Measurements from ENCODE around the gene CERS6.

CERS6 gene

GRCh38 chr2:168584911-168585310, 128.8 kb downstream of the CERS6 start:
- Mint-ChIP-seq H3K27ac (no peak overlapping the region), H3K4me1 (ENCODE audit: low read depth) (peaks cover 61% of the 10 kb centered on the region), H3K4me3 (no peak overlapping the region)

GRCh38 chr2:168585700-168586099, 129.6 kb downstream of the CERS6 start:
- no peaks in the 10 kb centered on the region for H3K27me3 Mint-ChIP-seq
- peaks cover 17% of the 10 kb centered on the region for H3K36me3 Mint-ChIP-seq (ENCODE audit: low read depth)
- H3K27ac Mint-ChIP-seq, result no peak overlapping the region
- no peak overlapping the region for H3K4me3 Mint-ChIP-seq
- H3K9me3 Mint-ChIP-seq, result no peaks in the 10 kb centered on the region
- H3K4me1 Mint-ChIP-seq (ENCODE audit: low read depth), result peaks cover 53% of the 10 kb centered on the region

More at GRCh38 chr2:168584911-168585310, 128.8 kb downstream of the CERS6 start:
- Mint-ChIP-seq H3K9me3 (no peaks in the 10 kb centered on the region), H3K36me3 (ENCODE audit: low read depth) (peaks cover 20% of the 10 kb centered on the region), H3K27me3 (no peaks in the 10 kb centered on the region)

- no peaks in the 10 kb centered on the region for H3K9me3 Mint-ChIP-seq
- no peaks in the 10 kb centered on the region for H3K27me3 Mint-ChIP-seq
- no peak overlapping the region for H3K27ac Mint-ChIP-seq
- peaks cover 37% of the 10 kb centered on the region for H3K4me1 Mint-ChIP-seq (ENCODE audit: low read depth)
- no peak overlapping the region for H3K4me3 Mint-ChIP-seq
- peaks cover 13% of the 10 kb centered on the region for H3K36me3 Mint-ChIP-seq (ENCODE audit: low read depth)
Observed at GRCh38 chr2:168587307-168587706, 131.2 kb downstream of the CERS6 start.

GRCh38 chr2:168589236-168590211, 133.5 kb downstream of the CERS6 start:
- Mint-ChIP-seq H3K4me3 (no peak overlapping the region), H3K4me1 (ENCODE audit: low read depth) (peaks cover 20% of the 10 kb centered on the region), H3K27me3 (no peaks in the 10 kb centered on the region), H3K27ac (no peak overlapping the region), H3K9me3 (no peaks in the 10 kb centered on the region), H3K36me3 (ENCODE audit: low read depth) (peaks cover 13% of the 10 kb centered on the region)

- H3K27ac Mint-ChIP-seq, result no peak overlapping the region
Observed at GRCh38 chr2:168592181-168592831, 136.2 kb downstream of the CERS6 start.

GRCh38 chr2:168593713-168594112, 137.6 kb downstream of the CERS6 start:
- H3K9me3 Mint-ChIP-seq, result no peaks in the 10 kb centered on the region

More at GRCh38 chr2:168592181-168592831, 136.2 kb downstream of the CERS6 start:
- H3K36me3 Mint-ChIP-seq (ENCODE audit: low read depth), result peaks cover 4% of the 10 kb centered on the region
- H3K9me3 Mint-ChIP-seq, result no peaks in the 10 kb centered on the region
- H3K4me1 Mint-ChIP-seq (ENCODE audit: low read depth), result peaks cover 31% of the 10 kb centered on the region
- H3K4me3 Mint-ChIP-seq, result no peak overlapping the region
- no peaks in the 10 kb centered on the region for H3K27me3 Mint-ChIP-seq

GRCh38 chr2:168594778-168595177, 138.7 kb downstream of the CERS6 start:
- Mint-ChIP-seq H3K36me3 (ENCODE audit: low read depth) (peaks cover 4% of the 10 kb centered on the region), H3K27me3 (no peaks in the 10 kb centered on the region), H3K4me3 (no peak overlapping the region), H3K4me1 (ENCODE audit: low read depth) (peaks cover 25% of the 10 kb centered on the region), H3K9me3 (no peaks in the 10 kb centered on the region), H3K27ac (no peak overlapping the region)

More at GRCh38 chr2:168593713-168594112, 137.6 kb downstream of the CERS6 start:
- Mint-ChIP-seq H3K27me3 (no peaks in the 10 kb centered on the region), H3K36me3 (ENCODE audit: low read depth) (peaks cover 4% of the 10 kb centered on the region), H3K4me3 (no peak overlapping the region), H3K27ac (no peak overlapping the region), H3K4me1 (ENCODE audit: low read depth) (peaks cover 31% of the 10 kb centered on the region)

- Mint-ChIP-seq H3K27me3 (no peaks in the 10 kb centered on the region), H3K4me3 (no peak overlapping the region), H3K4me1 (ENCODE audit: low read depth) (peaks cover 41% of the 10 kb centered on the region), H3K27ac (no peak overlapping the region), H3K9me3 (no peaks in the 10 kb centered on the region), H3K36me3 (ENCODE audit: low read depth) (peaks cover 11% of the 10 kb centered on the region)
Observed at GRCh38 chr2:168596881-168597655, 141.0 kb downstream of the CERS6 start.

- Mint-ChIP-seq H3K4me3 (no peak overlapping the region), H3K4me1 (ENCODE audit: low read depth) (peaks cover 60% of the 10 kb centered on the region), H3K27me3 (no peaks in the 10 kb centered on the region), H3K27ac (no peak overlapping the region), H3K36me3 (ENCODE audit: low read depth) (peaks cover 33% of the 10 kb centered on the region), H3K9me3 (peaks cover 12% of the 10 kb centered on the region)
Observed at GRCh38 chr2:168599738-168600137, 143.7 kb downstream of the CERS6 start.

- Mint-ChIP-seq H3K27me3 (no peaks in the 10 kb centered on the region), H3K27ac (no peak overlapping the region), H3K4me1 (ENCODE audit: low read depth) (peaks cover 50% of the 10 kb centered on the region)
Observed at GRCh38 chr2:168600949-168601348, 144.9 kb downstream of the CERS6 start.

GRCh38 chr2:168601741-168602140, 145.7 kb downstream of the CERS6 start:
- Mint-ChIP-seq H3K9me3 (peaks cover 18% of the 10 kb centered on the region), H3K27ac (no peak overlapping the region), H3K4me3 (no peak overlapping the region), H3K4me1 (ENCODE audit: low read depth) (peaks cover 46% of the 10 kb centered on the region), H3K36me3 (ENCODE audit: low read depth) (peaks cover 46% of the 10 kb centered on the region), H3K27me3 (no peaks in the 10 kb centered on the region)

More at GRCh38 chr2:168600949-168601348, 144.9 kb downstream of the CERS6 start:
- H3K9me3 Mint-ChIP-seq, result peaks cover 18% of the 10 kb centered on the region
- H3K4me3 Mint-ChIP-seq, result no peak overlapping the region
- peaks cover 38% of the 10 kb centered on the region for H3K36me3 Mint-ChIP-seq (ENCODE audit: low read depth)

GRCh38 chr2:168602379-168602778, 146.3 kb downstream of the CERS6 start:
- Mint-ChIP-seq H3K9me3 (peaks cover 18% of the 10 kb centered on the region), H3K4me1 (ENCODE audit: low read depth) (peaks cover 46% of the 10 kb centered on the region), H3K36me3 (ENCODE audit: low read depth) (peaks cover 47% of the 10 kb centered on the region), H3K4me3 (no peak overlapping the region), H3K27me3 (no peaks in the 10 kb centered on the region), H3K27ac (peak overlapping the region; percentile 39)

- Mint-ChIP-seq H3K27ac (peak overlapping the region; percentile 65), H3K27me3 (no peaks in the 10 kb centered on the region)
Observed at GRCh38 chr2:168602846-168603401, 146.9 kb downstream of the CERS6 start.

GRCh38 chr2:168603439-168603961, 147.4 kb downstream of the CERS6 start:
- Mint-ChIP-seq H3K27me3 (no peaks in the 10 kb centered on the region), H3K9me3 (peaks cover 18% of the 10 kb centered on the region), H3K27ac (peak overlapping the region; percentile 65), H3K4me1 (ENCODE audit: low read depth) (peaks cover 57% of the 10 kb centered on the region), H3K36me3 (ENCODE audit: low read depth) (peaks cover 55% of the 10 kb centered on the region), H3K4me3 (no peak overlapping the region)

More at GRCh38 chr2:168602846-168603401, 146.9 kb downstream of the CERS6 start:
- Mint-ChIP-seq H3K9me3 (peaks cover 18% of the 10 kb centered on the region), H3K4me3 (no peak overlapping the region), H3K4me1 (ENCODE audit: low read depth) (peaks cover 51% of the 10 kb centered on the region), H3K36me3 (ENCODE audit: low read depth) (peaks cover 52% of the 10 kb centered on the region)
